CD8-positive, alpha-beta memory T cell (primary cell): ENCODE results near the gene SLC29A4. TPM values are rescaled to one million over a fixed set of nuclear protein-coding genes. Genes with fewer than 3 reads are reported as not detected.
"Not testable (repeated sequence)": the region's sequence is repeated elsewhere in the genome, so short reads cannot be mapped to it uniquely, and the experiment has no call there.

Experiments used
- CTCF ChIA-PET: fragments of 350-600 bp; sonication (Branson Sonifier 250); formaldehyde crosslinking; loops from one replicate; lab custom pipeline; 2021; ENCODE audit warnings: antibody characterized with exemption; lab: Charles Lee
- POLR2A ChIA-PET: fragments of 350-600 bp; sonication (Branson Sonifier 250); formaldehyde crosslinking; loops from one replicate; lab custom pipeline; 2021; ENCODE audit warnings: antibody characterized with exemption; lab: Charles Lee
- DNase-seq, 5 donors: peaks; one replicate each; pipeline versions ENCODE4 v3.0.0 to v3.0.0-alpha.2; 2020 to 2022; ENCODE audit warnings: mixed read lengths in 1 of 5
- H3K27ac ChIP-seq: one replicate; pipeline ENCODE4 v1.7.0; 2013; ENCODE audit warnings: low read depth, mild to moderate bottlenecking, low read length, moderate library complexity
- H3K27me3 ChIP-seq: 2 replicates; pipeline ENCODE4 v1.7.0; 2013; ENCODE audit warnings: low read length, mild to moderate bottlenecking; ENCODE audit not compliant: insufficient read depth, poor library complexity, severe bottlenecking
- H3K36me3 ChIP-seq: 2 replicates; pipeline ENCODE4 v1.7.0; 2013; ENCODE audit warnings: mild to moderate bottlenecking, low read length, moderate library complexity; ENCODE audit not compliant: insufficient read depth
- H3K4me1 ChIP-seq: 2 replicates; pipeline ENCODE4 v1.7.0; 2013; ENCODE audit warnings: mild to moderate bottlenecking, low read length, moderate library complexity; ENCODE audit not compliant: insufficient read depth
- H3K4me3 ChIP-seq: 2 replicates; pipeline ENCODE4 v1.7.0; 2013; ENCODE audit warnings: mild to moderate bottlenecking, low read length
- H3K9me3 ChIP-seq: 2 replicates; pipeline ENCODE4 v1.7.0; 2013; ENCODE audit warnings: mild to moderate bottlenecking, low read length
- H3K27ac Mint-ChIP-seq, 8 donors: one replicate each; pipeline ENCODE4 v1.8.0; 2020 to 2021; ENCODE audit warnings: mixed read lengths in 8 of 8, mild to moderate bottlenecking in 6 of 8, inconsistent platforms in 3 of 8, moderate library complexity in 3 of 8
- H3K27me3 Mint-ChIP-seq, 2 donors: one replicate each; pipeline ENCODE4 v1.8.0; 2020 to 2021; ENCODE audit warnings: mixed read lengths in 2 of 2, mild to moderate bottlenecking in 1 of 2, moderate library complexity in 1 of 2
- H3K36me3 Mint-ChIP-seq, 3 donors: one replicate each; pipeline ENCODE4 v1.8.0; 2020 to 2021; ENCODE audit warnings: mixed read lengths in 3 of 3, inconsistent platforms in 1 of 3, mild to moderate bottlenecking in 1 of 3
- H3K4me1 Mint-ChIP-seq, 3 donors: one replicate each; pipeline ENCODE4 v1.8.0; 2020 to 2021; ENCODE audit warnings: mixed read lengths in 3 of 3, inconsistent platforms in 1 of 3, mild to moderate bottlenecking in 1 of 3
- H3K4me3 Mint-ChIP-seq, 7 donors: one replicate each; pipeline ENCODE4 v1.8.0; 2020 to 2021; ENCODE audit warnings: mixed read lengths in 7 of 7, mild to moderate bottlenecking in 6 of 7, moderate library complexity in 4 of 7, inconsistent platforms in 2 of 7
- H3K9me3 Mint-ChIP-seq, 5 donors: one replicate each; pipeline ENCODE4 v1.8.0; 2020 to 2022; ENCODE audit warnings: mixed read lengths in 5 of 5, mild to moderate bottlenecking in 3 of 5, moderate library complexity in 2 of 5, inconsistent platforms in 1 of 5
- polyA plus RNA-seq: library from polyadenylated mRNA; unstranded; fragments of 300-500 nt; fragmentation: Illumina TruSeq; gene quantifications from one replicate; pipeline ENCODE4 v1.2.3, GENCODE V29; 2021
- total RNA-seq, 2 experiments: library from RNA; stranded (reverse); gene quantifications; one replicate each; pipeline ENCODE4 v1.2.3, GENCODE V29; 2021

Gene SLC29A4
- total and polyA plus RNA-seq, 3 experiments from 2014 or later, result 0.18 to 0.21 TPM; not detected in 1

DNA sequence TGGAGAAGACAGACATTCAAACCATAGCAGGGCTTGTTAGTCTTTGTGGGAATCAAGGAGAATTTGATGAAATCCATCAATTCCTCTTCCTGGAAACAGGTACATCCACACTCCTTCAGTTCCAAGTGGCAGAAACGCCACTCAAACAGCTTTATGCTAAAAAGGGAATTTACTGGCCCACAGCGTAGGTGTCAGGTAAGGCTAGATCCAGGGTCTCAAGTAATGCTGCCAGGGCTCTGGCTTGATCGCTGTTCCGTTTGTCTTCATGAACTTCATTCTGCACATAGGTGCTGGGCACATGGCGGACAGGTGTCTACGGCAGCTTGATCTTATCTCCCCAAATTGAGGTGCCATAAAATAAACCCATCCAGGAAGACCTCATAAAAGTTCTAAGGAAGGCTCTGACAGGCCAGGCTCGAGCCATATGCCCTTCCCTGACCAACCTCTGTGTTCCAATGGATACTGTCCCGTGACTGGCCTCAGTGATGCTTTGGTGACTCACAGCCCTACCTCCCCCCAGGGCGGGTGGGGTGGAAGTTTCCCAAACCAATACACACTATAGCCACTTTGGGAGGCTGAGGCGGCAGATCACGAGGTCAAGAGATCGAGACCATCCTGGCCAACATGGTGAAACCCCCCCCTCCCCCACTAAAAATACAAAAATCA lies 12.6 kb upstream of the SLC29A4 start:
- H3K36me3 ChIP-seq, H3K27ac Mint-ChIP-seq, H3K9me3 Mint-ChIP-seq, H3K4me1 Mint-ChIP-seq, H3K4me1 ChIP-seq, H3K36me3 Mint-ChIP-seq, POLR2A ChIA-PET, DNase-seq, H3K27ac ChIP-seq, H3K9me3 ChIP-seq, CTCF ChIA-PET, H3K27me3 ChIP-seq, H3K4me3 ChIP-seq, H3K4me3 Mint-ChIP-seq: not testable (repeated sequence)
- peaks cover 6 to 17% of the 10 kb centered on the region in 2 donors for H3K27me3 Mint-ChIP-seq

DNA sequence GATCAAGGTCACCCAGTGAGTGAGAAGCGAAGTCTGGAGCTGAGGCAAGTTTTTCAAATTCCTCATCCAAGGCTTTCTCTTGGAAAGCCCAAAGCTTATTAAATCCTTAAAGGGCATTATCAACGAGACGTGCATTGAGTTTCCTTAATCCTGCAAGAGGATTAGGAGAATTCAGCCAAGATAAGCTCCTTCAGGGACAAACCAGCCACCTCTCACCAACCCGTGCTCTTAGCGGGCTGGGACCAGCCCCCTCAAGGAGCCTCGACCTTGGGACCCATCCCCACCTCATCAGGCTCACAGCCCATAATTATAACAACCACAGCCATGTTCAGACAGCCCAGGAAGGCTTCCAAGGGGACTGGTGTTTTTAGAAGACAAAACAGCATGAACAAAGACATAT lies 12.0 kb upstream of the SLC29A4 start:
- Mint-ChIP-seq H3K9me3 (no peaks in the 10 kb centered on the region), H3K4me1 (no peaks in the 10 kb centered on the region), H3K27me3 (peaks cover 6 to 17% of the 10 kb centered on the region in 2 donors), H3K36me3 (no peaks in the 10 kb centered on the region), H3K27ac (no peak overlapping the region), H3K4me3 (no peak overlapping the region)
- Histone ChIP-seq H3K36me3 (no peaks in the 10 kb centered on the region), H3K27ac (no peak overlapping the region), H3K27me3 (no peaks in the 10 kb centered on the region), H3K4me1 (no peaks in the 10 kb centered on the region), H3K9me3 (no peaks in the 10 kb centered on the region), H3K4me3 (no peak overlapping the region)
- DNase-seq, result no peak
- ChIA-PET POLR2A (no interaction called here), CTCF (no interaction called here)

DNA sequence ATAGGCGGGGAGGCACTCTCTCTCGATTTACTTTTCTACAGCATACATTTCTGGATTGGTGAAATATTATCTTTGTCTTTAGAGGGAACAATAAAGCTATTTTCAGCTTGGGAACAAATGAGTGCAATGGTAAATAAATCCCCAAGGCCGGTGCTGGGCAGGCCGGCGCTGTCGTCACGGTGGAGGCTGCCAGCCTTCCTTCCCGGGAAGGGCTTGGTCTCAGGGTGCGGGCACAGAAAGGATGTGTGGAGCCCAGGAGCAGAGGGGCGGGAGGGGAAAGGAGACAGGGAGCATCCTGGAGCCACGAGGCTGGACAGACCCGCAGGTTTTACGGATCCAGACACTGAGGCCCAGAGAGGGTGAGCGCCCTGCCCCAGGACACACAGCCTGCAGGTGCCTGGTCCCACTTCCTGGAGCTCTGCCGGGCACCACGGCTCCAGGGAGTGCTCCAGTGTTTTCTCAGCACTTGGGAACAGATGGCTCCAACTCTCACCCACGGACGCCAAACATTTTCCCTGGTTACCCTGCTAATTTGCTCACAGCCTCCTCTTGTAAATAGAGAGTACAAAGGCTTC lies 8.8 kb upstream of the SLC29A4 start:
- H3K27ac ChIP-seq, H3K4me3 Mint-ChIP-seq, H3K4me1 Mint-ChIP-seq, H3K27me3 ChIP-seq, H3K9me3 Mint-ChIP-seq, H3K27ac Mint-ChIP-seq, H3K36me3 ChIP-seq, POLR2A ChIA-PET, H3K4me1 ChIP-seq, CTCF ChIA-PET, H3K4me3 ChIP-seq, H3K9me3 ChIP-seq, DNase-seq, H3K36me3 Mint-ChIP-seq: not testable (repeated sequence)
- H3K27me3 Mint-ChIP-seq, result peaks cover 4 to 11% of the 10 kb centered on the region in 2 donors

GRCh38 chr7:5274441-5274840 lies 8.3 kb upstream of the SLC29A4 start:
- H3K4me3 Mint-ChIP-seq, result no peak overlapping the region
- H3K9me3 Mint-ChIP-seq, result no peaks in the 10 kb centered on the region
- no peaks in the 10 kb centered on the region for H3K4me1 Mint-ChIP-seq
- Histone ChIP-seq H3K27me3 (no peaks in the 10 kb centered on the region), H3K9me3 (no peaks in the 10 kb centered on the region), H3K27ac (no peak overlapping the region), H3K36me3 (no peaks in the 10 kb centered on the region), H3K4me1 (no peaks in the 10 kb centered on the region), H3K4me3 (no peak overlapping the region)
- H3K27ac Mint-ChIP-seq, result no peak overlapping the region
- ChIA-PET POLR2A (no interaction called here), CTCF (no interaction called here)
- H3K36me3 Mint-ChIP-seq, result no peaks in the 10 kb centered on the region
- peaks cover 2 to 8% of the 10 kb centered on the region in 2 donors for H3K27me3 Mint-ChIP-seq
- DNase-seq, result no peak

DNA sequence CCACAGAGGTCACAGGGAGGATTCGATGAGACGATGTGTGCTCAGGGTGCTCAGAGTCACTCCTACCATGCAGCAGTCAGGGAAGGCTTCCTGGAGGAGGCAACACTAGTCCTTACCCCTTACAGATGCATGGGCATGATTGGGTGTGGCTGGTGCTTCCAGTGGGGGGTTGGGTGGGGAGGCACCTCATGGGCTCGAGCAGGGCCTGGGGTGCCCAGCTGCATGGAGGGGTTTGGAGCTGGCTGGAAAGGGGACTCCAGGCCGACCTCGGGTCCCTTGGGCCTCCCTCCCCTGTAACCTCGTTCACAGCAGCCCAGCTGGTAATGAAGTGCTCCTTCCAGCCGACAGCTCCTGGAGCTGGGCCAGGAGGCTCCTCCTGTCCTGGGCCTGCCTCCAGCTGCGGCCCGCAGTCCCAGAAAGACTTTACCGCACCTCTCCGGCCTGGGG lies 7.7 kb upstream of the SLC29A4 start:
- H3K27ac ChIP-seq, H3K4me1 Mint-ChIP-seq, H3K4me3 ChIP-seq, H3K27ac Mint-ChIP-seq, DNase-seq, H3K4me3 Mint-ChIP-seq, H3K36me3 ChIP-seq, CTCF ChIA-PET, POLR2A ChIA-PET, H3K9me3 Mint-ChIP-seq, H3K36me3 Mint-ChIP-seq, H3K4me1 ChIP-seq, H3K27me3 ChIP-seq, H3K9me3 ChIP-seq: not testable (repeated sequence)
- H3K27me3 Mint-ChIP-seq, result peaks cover 4 to 11% of the 10 kb centered on the region in 2 donors

DNA sequence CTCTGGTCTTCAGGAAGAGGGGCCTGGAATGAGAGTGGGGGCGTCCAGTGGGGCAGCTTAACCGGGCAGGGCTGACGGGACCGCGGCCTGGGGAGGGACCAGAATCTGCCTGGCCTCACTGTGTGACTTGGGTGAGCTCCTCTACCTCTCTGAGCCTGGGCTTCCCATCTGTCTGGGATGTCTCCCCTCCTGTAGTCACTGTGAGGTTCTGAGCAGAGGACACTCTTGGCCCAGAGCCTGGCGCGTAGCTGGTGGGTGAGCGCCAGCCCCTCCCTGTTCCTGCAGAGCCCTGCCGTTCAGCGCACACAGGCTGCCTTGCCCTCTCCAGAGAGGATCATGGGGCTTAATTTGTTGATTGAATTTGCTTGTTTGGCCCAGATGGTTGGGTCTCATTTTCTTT lies 7.2 kb upstream of the SLC29A4 start:
- peaks cover 4 to 11% of the 10 kb centered on the region in 2 donors for H3K27me3 Mint-ChIP-seq
- H3K9me3 Mint-ChIP-seq, H3K4me3 Mint-ChIP-seq, H3K4me1 ChIP-seq, H3K36me3 Mint-ChIP-seq, CTCF ChIA-PET, H3K36me3 ChIP-seq, H3K9me3 ChIP-seq, DNase-seq, H3K4me1 Mint-ChIP-seq, H3K27me3 ChIP-seq, POLR2A ChIA-PET, H3K27ac Mint-ChIP-seq, H3K27ac ChIP-seq, H3K4me3 ChIP-seq: not testable (repeated sequence)

DNA sequence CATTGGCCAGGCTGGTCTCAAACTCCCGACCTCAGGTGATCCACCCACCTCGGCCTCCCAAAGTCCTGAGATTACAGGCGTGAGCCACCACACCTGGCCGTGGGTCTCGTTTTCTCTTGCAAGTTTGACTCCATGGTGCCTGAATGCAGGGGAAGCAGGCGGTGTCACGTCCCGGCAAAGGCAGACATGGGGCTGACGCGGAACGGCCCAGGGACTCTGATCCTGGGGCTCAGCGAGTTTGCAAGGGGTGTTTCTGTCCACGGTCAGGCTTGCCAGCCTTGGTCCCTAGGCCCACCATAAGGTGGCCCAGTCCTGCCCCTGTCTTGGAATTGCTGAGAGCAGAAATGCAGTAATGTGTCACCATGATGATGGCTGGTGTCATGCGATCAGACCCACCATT lies 6.6 kb upstream of the SLC29A4 start:
- H3K9me3 Mint-ChIP-seq, H3K36me3 ChIP-seq, H3K4me1 ChIP-seq, H3K36me3 Mint-ChIP-seq, H3K27ac Mint-ChIP-seq, POLR2A ChIA-PET, H3K4me3 ChIP-seq, DNase-seq, H3K27ac ChIP-seq, H3K4me3 Mint-ChIP-seq, CTCF ChIA-PET, H3K9me3 ChIP-seq, H3K27me3 ChIP-seq, H3K4me1 Mint-ChIP-seq: not testable (repeated sequence)
- peaks cover 6 to 11% of the 10 kb centered on the region in 2 donors for H3K27me3 Mint-ChIP-seq

DNA sequence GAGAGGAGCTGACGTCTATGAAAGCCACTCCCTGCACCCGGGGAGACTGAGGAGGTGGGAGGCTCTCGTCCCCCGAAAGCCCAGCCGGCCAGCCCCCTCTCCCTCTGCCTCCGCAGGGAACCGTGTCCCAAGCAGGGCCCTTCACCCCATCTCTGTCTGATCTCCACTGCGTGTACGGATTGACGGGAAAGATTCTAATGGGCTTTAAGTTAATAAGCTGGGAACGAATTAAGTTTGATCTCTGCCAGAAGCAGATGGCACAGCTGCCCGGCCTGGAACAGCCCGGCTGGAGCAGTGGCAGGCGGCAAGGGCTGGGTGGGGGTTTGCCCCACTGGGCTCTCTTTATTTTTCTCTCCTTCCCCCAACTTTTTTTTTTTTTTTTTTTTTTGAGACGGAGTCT lies 6.1 kb upstream of the SLC29A4 start:
- Mint-ChIP-seq H3K4me1 (no peaks in the 10 kb centered on the region), H3K36me3 (no peaks in the 10 kb centered on the region), H3K9me3 (no peaks in the 10 kb centered on the region), H3K4me3 (no peak overlapping the region), H3K27me3 (peaks cover 6 to 14% of the 10 kb centered on the region in 2 donors), H3K27ac (no peak overlapping the region)
- no peak for DNase-seq
- ChIA-PET CTCF (no interaction called here), POLR2A (no interaction called here)
- no peaks in the 10 kb centered on the region for H3K4me1 ChIP-seq
- no peaks in the 10 kb centered on the region for H3K9me3 ChIP-seq
- no peak overlapping the region for H3K27ac ChIP-seq
- H3K27me3 ChIP-seq, result no peaks in the 10 kb centered on the region
- no peaks in the 10 kb centered on the region for H3K36me3 ChIP-seq
- H3K4me3 ChIP-seq, result no peak overlapping the region
